T-helper 9 cell (primary cell): ENCODE measurements around the gene STK32C.
"Not testable (repeated sequence)": the region's sequence is repeated elsewhere in the genome, so short reads cannot be mapped to it uniquely, and the experiment has no call there.

ENCODE experiments used
- DNase-seq: peaks from one replicate; pipeline ENCODE4 v3.0.0-alpha.2; 2020

STK32C gene

DNA sequence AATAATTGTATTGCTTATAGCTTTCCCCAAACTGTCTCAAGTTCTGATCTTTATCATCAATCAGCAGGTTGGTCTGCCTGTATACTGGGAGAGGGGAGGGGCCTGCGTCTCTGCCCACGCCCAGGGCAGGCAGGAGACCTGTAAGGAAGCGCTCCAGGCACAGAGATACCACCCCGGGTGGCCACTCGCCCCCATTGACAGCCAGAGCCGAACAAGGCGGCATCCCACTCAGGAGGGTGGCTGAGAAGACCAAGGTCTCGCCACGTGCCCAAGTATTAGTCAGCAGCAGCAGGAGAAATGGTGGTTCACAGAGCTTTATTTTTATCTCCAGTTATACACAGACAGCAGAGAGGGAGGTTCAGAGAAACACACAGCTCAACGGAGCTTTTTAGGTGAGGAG lies 7.2 kb downstream of the STK32C start:
- no peak for DNase-seq

DNA sequence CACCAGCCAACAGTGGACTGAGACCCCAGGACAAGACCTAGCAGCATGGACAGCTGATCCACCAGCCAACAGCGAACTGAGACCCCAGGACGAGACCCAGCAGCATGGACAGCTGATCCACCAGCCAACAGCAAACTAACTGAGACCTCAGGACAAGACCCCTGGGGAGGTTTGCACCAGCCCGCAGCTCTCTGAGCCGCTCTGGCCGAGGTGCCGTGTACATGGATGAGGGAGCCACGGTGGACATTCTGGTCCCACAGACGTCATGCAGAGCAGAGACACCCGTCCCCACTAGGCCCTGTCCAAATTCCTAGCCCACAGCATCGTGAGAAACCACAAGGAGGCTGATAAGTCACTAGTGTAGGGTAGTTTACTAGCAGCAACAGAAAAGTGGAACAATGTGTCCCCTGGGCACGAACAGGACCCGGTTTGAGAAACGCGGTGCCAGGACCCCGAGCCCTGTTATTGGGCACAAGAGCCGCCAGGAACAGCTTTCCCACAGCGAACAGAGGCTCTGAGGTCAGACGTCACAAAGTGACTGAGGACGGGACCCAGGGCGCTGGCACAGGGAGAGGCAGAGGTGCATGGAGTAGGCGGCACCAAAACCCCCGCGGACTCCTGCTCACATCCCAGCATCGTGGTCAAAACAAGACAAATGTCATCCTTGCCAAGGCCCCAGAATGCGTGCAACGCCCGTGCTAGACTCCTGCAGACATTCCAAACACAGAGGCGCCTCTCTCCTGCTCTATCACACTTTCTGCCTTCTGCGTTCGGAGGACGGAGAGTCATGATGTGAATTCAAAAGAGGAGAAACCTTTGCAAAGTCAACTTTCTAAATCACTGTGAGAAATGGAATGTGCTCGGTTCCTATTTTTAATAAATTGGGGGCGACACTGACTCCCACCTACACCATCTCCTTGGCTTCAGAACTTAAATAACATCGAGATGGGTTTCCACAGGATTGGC lies 8.1 kb downstream of the STK32C start:
- DNase-seq: no peak

DNA sequence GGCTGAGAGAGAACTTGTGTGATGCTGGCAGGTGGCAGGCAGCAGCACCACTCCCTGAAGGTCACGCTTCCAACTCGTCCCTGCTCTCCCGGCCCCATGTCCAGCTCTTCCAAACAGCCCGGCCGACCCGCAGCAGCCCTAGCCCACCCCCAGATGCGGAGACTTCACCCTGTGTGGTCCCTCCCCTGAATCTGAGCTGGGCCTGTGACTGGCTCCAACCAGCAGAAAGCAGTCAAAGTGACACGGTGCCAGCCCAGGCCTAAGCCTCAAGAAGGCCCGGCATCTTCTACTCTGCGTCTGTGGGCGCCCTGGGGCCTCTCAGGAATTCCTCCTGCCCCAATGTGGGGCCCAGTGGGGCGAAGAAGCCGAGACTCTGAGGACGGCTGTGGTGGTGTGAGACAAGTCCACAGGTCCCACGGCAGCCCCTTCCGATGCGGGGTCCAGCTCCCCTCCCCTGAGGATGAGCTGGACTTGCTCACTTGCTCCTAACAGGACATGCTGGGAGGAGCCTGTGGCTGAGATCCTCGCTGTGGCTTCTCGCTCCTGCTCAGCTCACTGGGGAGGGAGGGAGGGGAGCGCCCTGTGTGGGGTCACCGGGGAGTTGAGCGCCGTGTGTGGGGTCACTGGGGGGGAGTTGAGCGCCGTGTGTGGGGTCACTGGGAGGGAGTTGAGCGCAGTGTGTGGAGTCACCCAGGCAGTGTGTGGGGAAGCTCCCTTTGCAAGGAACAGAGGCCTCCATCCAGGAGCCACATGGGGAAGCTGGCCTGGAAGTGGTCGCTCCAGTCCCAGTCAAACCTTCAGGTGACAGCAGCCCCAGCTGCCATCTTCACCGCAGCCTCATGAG lies 9.5 kb downstream of the STK32C start:
- DNase-seq: no peak

DNA sequence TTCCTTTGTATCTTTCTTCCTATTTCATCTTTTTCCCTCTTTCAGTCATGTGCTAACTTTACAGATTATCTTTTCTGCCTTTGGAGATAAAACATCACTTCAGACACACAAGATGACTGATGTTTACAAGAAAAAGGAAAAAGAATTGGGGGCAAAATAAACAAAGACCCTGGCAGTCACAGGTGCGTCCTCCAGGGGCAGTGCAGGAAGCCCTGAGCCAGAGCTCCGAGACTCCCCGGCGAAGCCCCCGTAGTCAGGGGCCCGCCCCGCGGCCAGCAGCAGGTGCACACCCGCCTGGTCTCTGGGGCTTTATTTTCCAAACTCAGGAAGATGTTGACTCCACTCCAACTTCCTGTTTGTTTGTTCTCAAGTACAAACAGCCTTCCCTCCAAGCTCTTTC lies 10.2 kb downstream of the STK32C start:
- DNase-seq: no peak

DNA sequence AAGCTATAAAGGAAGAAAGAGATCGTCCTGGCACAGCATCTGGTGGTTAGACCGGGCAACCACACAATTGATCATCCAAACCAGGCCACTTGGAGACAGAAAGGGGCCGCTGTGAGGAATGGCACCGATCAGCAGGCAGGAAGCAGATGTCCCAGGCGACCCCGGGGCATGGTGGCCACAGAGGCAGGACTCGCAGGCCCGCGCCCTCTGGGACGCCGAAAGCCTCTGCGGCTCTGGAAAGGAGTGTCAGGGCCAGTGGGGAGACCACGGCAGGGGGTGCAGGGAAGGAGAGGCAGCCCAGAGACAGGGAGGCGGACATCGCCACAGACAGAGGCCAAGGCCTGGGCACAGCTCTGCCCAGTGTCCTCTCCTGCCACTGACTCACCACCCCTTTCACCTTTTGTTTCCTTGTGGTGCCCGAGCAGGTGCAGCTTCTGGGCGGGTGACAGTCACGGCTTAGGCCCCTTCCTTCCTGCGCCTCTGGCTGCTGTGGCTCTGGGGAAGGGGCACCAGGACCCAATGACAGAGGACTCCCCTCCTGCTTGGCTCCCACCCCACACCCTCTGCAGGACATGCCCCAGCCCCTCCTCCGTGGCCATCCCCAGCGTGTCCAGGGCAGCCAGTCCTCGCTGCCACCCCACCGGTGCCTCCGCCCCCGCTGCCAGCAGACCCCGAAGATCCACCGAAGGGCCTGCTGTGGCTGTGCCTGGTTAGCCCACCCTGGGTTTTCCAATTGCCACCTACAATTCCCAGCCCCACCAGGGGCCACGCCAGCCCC lies 10.9 kb downstream of the STK32C start:
- DNase-seq: no peak

DNA sequence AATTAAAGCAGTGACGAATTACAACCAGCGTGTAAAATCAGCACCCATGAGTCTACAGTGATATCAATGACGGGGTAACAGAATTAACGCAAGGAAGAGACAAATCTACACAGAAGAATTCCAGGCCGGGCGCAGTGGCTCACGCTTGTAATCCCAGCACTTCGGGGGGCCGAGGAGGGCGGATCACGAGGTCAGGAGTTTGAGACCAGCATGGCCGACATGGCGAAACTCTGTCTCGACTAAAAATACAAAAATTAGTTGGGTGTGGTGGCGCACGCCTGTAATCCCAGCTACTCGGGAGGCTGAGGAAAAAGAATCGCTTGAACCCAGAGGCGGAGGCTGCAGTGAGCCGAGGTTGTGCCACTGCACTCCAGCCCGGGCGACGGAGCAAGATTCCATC lies 12.3 kb downstream of the STK32C start:
- DNase-seq: not testable (repeated sequence)

DNA sequence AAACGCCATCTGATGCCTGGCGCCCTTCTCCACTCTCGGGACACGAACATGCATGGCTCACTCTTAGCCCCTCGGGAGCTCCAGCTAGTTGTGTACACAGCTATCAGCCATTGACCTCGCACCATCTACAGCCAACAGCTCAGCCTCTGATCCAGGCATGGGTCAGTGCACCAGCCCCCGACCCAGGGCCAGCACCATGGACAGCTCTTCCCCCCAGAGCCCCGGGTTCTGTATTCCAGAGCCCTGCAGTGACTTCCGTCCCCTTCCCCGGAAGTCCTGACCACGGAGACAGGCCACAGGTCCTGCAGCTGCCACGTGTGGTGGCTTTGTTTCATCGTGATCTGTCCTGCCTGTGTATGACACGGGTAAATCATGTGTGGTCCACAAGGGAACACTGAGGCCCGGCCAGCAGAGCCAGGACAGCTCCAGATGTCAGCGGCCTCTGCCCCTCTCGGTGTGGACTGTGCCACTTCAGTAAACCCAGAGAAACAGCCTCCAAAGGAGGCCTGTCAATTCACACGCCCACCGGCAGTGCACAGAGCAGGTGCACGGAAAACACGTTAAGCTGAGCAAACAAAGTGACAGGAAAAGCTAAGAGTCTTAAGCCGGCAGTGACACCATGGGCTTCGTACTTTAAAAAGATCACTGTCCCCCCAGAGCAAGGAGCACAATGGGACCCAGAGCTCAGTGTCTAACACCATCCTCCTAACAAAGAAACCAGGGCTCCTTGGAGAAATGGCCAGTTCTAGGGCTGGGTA lies 13.0 kb downstream of the STK32C start:
- no peak for DNase-seq

DNA sequence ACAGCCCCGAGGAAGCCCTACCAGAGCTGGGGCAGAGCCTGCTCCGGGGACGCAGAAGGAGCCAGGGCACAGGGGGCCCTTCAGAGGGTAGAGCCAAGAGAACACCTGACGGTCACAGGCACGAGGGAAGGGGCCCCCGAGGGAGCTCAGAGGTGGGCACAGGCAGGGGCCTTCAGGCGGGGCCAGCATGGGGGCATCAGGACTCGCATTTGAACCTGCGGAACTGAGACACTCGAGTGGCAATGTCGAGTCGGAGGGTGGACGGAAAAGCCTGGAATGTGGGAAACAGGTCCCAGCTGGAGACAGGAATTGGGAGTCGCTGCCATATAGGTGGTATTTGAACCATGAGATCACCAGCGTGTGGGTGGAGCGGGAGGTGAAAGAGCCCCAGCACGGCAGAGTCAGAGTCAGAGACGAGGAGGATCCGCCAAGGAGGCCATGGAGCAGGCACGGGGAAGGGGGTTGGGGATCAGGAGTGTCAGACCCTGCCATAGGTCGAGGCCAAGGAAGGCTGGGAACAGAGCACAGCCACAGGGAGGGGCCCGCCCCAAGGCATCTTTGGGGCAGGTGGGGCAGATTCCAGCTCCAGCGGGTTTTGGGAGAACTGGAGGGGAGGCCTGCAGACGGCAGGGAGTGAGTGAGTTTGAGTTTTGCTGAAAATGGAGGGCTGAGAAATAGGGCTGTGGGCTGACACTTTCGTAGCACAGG lies 13.8 kb downstream of the STK32C start:
- DNase-seq: no peak

DNA sequence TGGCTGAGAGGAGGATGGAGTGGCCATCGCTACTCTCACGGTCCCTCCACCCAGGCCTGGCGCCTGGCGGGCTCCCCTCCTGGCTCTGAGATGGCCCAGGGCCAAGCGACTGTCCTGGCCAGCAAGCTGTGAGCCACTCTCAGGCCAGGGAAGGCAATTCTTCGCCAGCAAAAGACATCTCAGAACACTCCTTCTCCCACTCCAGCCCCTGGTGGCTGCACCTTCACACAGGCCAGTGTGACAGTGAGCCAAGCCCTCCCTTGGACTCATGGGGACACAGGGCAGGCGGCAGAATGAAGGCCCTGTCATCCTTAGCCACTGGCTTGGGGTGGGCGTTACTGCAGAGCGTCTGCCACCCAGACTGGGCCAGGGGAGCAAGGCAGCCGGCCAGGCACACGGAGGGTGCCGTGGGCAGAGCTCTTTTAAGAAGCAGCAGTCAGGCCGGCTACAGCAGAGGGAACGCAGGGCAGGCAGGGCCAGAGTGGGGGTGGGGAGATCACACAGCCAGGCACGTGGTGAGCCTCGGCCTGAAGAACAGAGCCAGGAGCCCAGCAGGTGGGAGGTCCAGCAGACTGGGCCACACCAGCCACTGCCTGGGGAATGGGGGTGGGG lies 14.4 kb downstream of the STK32C start:
- DNase-seq: no peak

DNA sequence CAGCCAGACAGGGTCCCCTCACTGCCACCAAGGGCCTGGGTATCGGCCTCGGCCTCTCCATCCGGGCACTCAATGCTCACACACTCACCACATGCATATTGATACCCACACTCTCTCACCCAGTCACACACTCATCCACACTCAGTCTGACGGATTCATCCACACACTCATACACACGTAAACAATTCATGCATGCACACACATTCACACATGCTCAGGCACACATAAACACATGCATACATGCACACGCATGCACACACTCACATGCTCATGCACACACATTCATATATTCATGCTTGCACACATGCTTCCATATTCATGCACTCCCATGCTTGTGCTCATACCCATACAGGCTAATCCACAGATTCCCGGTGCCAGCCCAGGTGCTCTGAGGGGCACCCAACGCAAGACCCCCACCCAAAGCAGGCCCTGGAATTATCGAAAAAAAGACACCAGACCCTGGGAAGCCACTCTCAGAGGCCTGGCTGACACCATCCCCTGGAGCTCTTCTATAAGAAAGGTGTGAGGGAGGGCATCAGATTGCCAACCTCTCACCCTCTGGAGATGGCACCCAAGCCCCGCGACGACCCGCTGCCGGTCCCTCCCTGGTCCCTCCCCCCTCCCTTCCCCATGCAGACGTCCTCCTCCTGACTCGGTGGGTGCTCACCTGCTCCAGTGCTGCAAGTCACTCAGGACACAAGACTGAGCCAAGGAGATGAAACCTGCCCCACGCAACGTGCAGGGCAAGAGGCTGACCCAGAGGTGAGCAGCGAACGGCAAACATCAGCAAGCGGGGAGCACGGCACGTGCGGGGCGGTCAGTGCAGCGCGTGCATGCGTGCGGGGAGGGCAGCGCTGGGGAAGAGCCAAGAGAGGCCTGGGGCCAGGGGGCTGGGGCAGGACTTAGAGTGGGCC lies 15.2 kb downstream of the STK32C start:
- DNase-seq: no peak

DNA sequence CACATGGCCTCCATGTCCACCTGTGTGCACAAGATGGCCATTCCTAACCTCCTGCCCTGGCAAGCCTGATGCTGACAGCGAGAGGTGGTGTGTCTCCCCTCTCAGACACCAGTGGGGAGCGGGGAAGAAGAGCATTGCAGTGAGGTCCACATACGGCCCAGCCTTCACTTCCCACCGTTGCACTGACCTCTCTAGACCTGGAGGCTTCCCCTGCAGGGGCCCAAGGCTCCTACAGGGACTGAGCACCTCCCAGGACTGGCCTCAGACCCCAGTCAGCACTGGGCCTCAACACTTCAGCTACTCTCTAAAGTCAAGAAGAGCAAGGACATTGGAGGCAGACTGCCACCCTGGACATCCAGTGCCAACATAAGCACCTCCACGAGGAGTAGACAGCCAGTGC lies 15.9 kb downstream of the STK32C start:
- no peak for DNase-seq

DNA sequence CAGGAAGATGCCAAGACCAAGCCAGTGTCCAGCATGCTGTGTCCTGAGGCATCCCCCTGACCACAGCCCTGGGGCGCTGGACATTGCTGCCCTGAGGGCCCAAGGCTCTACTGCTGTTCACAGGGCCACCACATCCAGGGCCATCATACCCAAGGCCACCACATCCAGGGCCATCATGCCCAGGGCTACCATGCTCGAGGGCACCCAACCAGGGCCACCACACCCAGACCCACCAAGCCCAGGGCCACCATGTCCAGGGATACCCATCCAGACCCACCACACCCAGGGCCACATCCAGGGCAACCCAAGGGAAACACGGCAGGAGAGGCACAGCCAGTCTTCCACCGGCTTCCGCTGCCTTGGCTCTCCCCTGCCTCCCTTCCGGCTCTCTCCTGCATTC lies 17.1 kb downstream of the STK32C start:
- no peak for DNase-seq

DNA sequence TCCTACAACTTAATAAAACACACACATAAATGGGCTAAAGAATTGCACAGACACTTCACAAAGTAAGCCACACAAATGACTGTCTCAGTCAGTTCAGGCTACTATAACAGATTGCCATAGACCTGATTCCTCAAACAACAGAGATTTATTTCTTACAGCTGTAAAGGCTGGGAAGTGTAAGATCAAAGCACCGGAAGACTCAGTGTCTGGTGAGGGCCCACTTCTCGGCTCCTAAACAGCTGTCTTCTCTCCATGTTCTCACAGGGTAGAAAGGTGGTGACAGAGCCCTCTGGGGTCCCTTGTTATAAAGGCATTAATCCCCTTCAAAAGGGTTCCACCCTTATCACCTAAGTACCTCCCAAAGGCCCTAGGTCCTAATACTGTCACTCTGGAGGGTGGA lies 18.3 kb downstream of the STK32C start:
- DNase-seq: no peak

DNA sequence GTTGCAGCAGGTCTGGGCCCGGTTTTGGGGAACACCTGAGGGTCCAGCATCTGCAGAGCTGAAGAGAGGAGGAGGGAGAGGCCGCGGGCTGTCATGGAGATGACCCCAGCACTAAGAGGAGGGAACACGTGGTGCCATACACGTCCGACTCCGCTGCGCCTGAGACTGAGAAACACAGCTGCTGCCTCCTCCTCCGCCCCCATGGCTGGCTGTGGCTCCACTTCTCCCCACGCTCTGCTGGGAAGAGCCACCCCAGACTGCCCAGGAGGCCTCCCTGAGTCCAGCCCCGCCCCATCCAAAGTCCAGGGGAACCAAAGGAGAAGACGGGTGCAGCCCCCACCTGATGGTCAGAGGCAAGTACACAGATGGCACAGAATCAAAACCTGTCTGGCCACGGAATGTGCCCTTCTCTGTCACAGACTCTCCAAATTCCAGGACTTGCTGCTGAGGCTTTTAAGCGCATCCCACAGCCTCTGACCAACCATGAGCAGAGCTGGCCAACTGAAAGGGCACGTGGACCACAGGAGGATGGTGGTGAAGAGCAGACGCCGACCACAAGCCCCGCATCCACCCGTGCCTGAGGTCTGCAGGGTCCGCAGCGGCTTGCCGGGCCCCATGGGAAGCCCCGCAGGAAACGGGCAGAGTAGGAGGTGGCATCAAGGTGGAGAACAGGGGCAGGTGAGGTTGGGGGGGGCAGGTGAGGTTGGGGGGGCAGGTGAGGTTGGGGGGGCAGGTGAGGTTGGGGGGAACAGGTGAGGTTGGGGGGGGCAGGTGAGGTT lies 24.0 kb downstream of the STK32C start:
- DNase-seq: no peak

DNA sequence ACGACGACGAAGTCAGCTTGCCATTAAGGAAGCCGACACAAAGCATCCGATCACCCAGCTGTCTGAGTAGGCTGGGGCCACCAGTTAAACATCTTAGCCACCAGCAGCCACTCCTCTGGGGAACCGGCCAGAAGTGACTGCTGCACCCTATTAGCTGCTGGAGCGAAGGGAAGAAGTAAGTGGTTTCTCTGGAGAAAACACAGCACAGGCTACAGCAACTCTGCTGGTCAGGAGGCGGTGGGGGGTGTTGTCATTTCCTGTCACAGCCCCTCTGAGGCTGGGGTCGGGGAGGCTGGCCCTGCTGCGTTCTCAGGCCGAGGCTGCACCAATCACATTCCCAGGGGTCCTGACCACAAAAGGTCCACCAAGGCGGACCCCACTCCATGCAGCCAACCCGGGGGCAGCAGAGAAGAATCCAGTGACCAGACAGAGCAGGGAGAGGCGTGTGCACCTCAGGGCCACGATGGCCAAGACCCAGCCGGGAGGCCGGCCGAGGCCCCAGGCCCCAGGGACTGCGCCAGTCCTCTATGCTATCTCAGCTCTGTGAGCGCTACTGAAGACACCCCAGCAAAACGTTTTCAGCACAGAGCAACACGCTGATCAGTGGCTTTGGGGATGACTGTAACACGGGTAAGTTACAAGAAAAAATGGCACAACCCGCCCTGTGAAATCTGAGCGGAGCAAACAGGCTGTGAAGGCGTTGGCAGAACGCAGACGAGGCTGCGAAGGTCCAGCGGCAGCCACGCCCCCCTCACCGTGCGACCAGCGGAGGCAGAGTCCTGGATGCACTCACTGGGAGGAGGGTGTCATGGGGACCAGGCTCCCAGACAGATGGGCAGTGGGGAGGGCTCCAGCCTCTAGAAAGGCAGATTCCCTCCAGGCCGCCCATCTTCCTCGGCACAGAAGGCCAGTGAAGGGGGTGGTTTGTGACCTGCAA lies 24.8 kb downstream of the STK32C start:
- DNase-seq: no peak

DNA sequence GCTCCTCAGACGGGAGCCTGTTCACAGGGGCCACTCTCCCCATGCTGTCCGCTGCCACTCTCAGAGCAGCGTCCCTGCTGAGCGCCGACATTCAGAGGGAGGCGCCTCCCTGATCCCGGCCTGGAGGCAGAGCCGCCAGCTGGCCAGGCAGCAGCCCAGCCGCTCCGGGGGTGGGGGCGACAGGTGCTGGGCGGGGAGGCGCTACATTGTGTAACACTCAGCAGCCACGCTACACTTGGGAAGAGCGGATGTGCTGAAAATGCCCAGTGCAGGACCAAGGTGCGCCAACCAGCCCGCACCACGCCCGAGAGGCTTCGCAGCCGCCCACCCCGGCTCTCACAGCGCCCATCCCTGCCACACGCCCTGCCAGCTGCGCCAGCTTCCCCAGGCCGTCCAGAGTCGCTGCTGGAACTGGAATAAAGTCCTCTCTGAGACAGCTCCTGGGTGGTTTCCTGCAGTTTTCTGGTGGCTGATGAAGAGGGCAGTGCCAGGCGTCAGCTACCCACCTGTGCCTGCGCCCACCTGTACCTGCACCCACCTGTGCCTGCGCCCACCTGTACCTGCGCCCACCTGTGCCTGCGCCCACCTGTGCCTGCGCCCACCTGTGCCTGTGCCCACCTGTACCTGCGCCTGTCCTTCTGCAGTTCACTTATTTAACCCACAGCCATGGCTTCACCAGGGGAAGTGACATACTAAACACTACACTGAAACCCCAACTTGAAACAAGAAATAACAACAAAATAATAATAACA lies 25.7 kb downstream of the STK32C start:
- DNase-seq: no peak

DNA sequence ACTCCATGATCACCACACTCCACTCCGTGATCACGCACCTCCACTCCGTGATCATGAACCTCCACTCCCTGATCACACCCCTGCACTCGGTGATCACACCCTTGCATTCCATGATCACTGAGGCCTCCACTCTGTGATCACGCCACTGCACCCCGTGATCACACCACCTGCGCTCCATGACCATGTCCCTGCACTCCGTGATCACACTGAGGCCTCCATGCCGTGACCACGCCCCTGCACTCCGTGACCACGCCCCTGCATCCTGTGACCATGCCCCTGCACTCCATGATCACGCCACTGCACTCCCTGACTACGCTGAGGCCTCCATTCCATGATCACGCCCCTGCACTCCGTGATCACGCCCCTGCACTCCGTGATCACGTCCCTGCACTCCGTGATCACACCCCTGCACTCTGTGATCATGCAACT lies 27.1 kb downstream of the STK32C start:
- DNase-seq: no peak
